Stimulated activated CD4-positive, alpha-beta T cell treated with anti-CD3 and anti-CD28 coated beads, Interleukin-1b, Interleukin-23, amount 100 ng/mL, for 4 hours (primary cell): ENCODE measurements around the gene PTPRT.

Source experiments
- DNase-seq, 2 donors: peaks; one replicate each; pipeline ENCODE4 v3.0.0-alpha.2; 2020; ENCODE audit warnings: low read depth in 2 of 2

PTPRT gene

GRCh38 chr20:42553374-42553773 is 636.3 kb downstream of the PTPRT start:
- no peak for DNase-seq

GRCh38 chr20:42549496-42549895 is 640.2 kb downstream of the PTPRT start:
- DNase-seq: no peak

GRCh38 chr20:42544926-42545325 is 644.8 kb downstream of the PTPRT start:
- DNase-seq: no peak

- no peak for DNase-seq
Observed at GRCh38 chr20:42532831-42533230, 656.9 kb downstream of the PTPRT start.

- no peak for DNase-seq
Observed at GRCh38 chr20:42531508-42531961, 658.2 kb downstream of the PTPRT start.

GRCh38 chr20:42530855-42531448 is 658.8 kb downstream of the PTPRT start:
- DNase-seq: no peak

- DNase-seq: no peak
Observed at GRCh38 chr20:42530191-42530590, 659.5 kb downstream of the PTPRT start.

GRCh38 chr20:42524058-42524457 is 665.6 kb downstream of the PTPRT start:
- DNase-seq: no peak

GRCh38 chr20:42516692-42517091 is 673.0 kb downstream of the PTPRT start:
- no peak for DNase-seq

- DNase-seq: no peak
Observed at GRCh38 chr20:42510686-42511085, 679.0 kb downstream of the PTPRT start.

GRCh38 chr20:42507874-42508273 is 681.8 kb downstream of the PTPRT start:
- DNase-seq: no peak

- no peak for DNase-seq
Observed at GRCh38 chr20:42506397-42506796, 683.3 kb downstream of the PTPRT start.

- DNase-seq: no peak
Observed at GRCh38 chr20:42502591-42502990, 687.1 kb downstream of the PTPRT start.

- DNase-seq: no peak
Observed at GRCh38 chr20:42496595-42496994, 693.1 kb downstream of the PTPRT start.

- no peak for DNase-seq
Observed at GRCh38 chr20:42494290-42494689, 695.4 kb downstream of the PTPRT start.

GRCh38 chr20:42493001-42493400 is 696.7 kb downstream of the PTPRT start:
- DNase-seq: no peak

- DNase-seq: no peak
Observed at GRCh38 chr20:42492290-42492689, 697.4 kb downstream of the PTPRT start.

- DNase-seq: no peak
Observed at GRCh38 chr20:42485556-42485955, 704.1 kb downstream of the PTPRT start.

GRCh38 chr20:42484790-42485375 is 704.8 kb downstream of the PTPRT start:
- DNase-seq: no peak

- DNase-seq: no peak
Observed at GRCh38 chr20:42484335-42484734, 705.4 kb downstream of the PTPRT start.

- no peak for DNase-seq
Observed at GRCh38 chr20:42483730-42484303, 705.9 kb downstream of the PTPRT start.

GRCh38 chr20:42482808-42483207 is 706.9 kb downstream of the PTPRT start:
- DNase-seq: no peak

GRCh38 chr20:42475773-42476172 is 713.9 kb downstream of the PTPRT start:
- no peak for DNase-seq

- DNase-seq: no peak
Observed at GRCh38 chr20:42474646-42475045, 715.1 kb downstream of the PTPRT start.
